Psoas muscle (tissue), 8 donors: ENCODE results near the gene PAM. TPM values are rescaled to one million over a fixed set of nuclear protein-coding genes. Genes with fewer than 3 reads are reported as not detected.

Experiments
- ATAC-seq, 4 donors: fragments of 200-7000 bp; cut with Tn5 transposase; one replicate each; pipeline ENCODE4 v1.9.1; 2020; ENCODE audit warnings: moderate library complexity in 3 of 4, mild to moderate bottlenecking in 2 of 4
- DNase-seq, 2 donors: peaks; one replicate each; pipeline ENCODE4 v3.0.0-alpha.2; 2020
- H3K27ac ChIP-seq: fragments of 200-600 bp; one replicate; pipeline ENCODE4 v1.8.0; 2022
- H3K27me3 ChIP-seq, 3 donors: fragments of 200-600 bp in 1 of 3; one replicate each; pipeline versions ENCODE4 v1.6.1 to v1.8.0; 2013 to 2022; ENCODE audit warnings: low read length in 2 of 3, mild to moderate bottlenecking in 2 of 3, moderate library complexity in 1 of 3; ENCODE audit not compliant: insufficient read depth in 3 of 3
- H3K36me3 ChIP-seq, 2 donors: fragments of 200-600 bp in 1 of 2; one replicate each; pipeline versions ENCODE4 v1.6.1 to v1.8.0; 2013 to 2022; ENCODE audit warnings: low read depth in 1 of 2, mild to moderate bottlenecking in 1 of 2, moderate library complexity in 1 of 2; ENCODE audit not compliant: insufficient read depth in 1 of 2
- H3K4me1 ChIP-seq: fragments of 200-600 bp; one replicate; pipeline ENCODE4 v1.8.0; 2022
- H3K4me3 ChIP-seq: fragments of 200-600 bp; one replicate; pipeline ENCODE4 v1.8.0; 2022; ENCODE audit warnings: mild to moderate bottlenecking
- H3K9me3 ChIP-seq: fragments of 200-600 bp; one replicate; pipeline ENCODE4 v1.8.0; 2022
- WGBS, 3 donors: extraction: QIAGEN DNeasy Blood & Tissue Kit; methylation state at CpG; one replicate each; pipeline versions ENCODE4 v1.1.6 to v1.1.7; 2013; 5-methylcytosine and 5-hydroxymethylcytosine counted together
- intact Hi-C, 2 donors: fragments of 100-400 bp; cut with DNase I; formaldehyde crosslinking; loops; one replicate each; pipeline versions ENCODE4 v1.11.0 to v1.14.2; 2022
- polyA plus RNA-seq, 3 donors: library from polyadenylated mRNA; stranded (reverse); fragments of 200-250 nt; gene quantifications; one replicate each; pipeline ENCODE4 v1.2.3, GENCODE V29; 2013
- total RNA-seq, 4 donors: library from RNA; stranded (reverse); fragmentation: NEBNext Ultra II Directional in 2 of 4; extraction: Animal tissue kit (Norgen Biotek cat#: 25700) in 2 of 4; gene quantifications; one replicate each; pipeline versions ENCODE4 v1.2.1 to v1.2.4, GENCODE V29; 2021 to 2023
- TF ChIP-seq, protein P1 (sequence below): fragments of 200-600 bp; IDR thresholded peaks from one replicate; pipeline ENCODE4 v1.8.0; 2022; ENCODE audit warnings: antibody characterized with exemption
- donor health status: healthy with polysubstance abuse.
- donor health status: DM: no; HTN: no; CAD: no; lungs with moderate emphysema.
- donor health status: Bipolar disorder and iron deficiency.
- donor health status: healthy.
- donor health status: DM: yes; HTN: yes; CAD: no.
- donor health status: DM: no; HTN: no; CAD: no.
- donor health status: DM: no; HTN: no; CAD: no.
- donor health status: DM: yes; HTN: yes; CAD: no.

PAM gene
- total and polyA plus RNA-seq, 7 donors, result 29.5 to 279 (median 191) TPM

DNA sequence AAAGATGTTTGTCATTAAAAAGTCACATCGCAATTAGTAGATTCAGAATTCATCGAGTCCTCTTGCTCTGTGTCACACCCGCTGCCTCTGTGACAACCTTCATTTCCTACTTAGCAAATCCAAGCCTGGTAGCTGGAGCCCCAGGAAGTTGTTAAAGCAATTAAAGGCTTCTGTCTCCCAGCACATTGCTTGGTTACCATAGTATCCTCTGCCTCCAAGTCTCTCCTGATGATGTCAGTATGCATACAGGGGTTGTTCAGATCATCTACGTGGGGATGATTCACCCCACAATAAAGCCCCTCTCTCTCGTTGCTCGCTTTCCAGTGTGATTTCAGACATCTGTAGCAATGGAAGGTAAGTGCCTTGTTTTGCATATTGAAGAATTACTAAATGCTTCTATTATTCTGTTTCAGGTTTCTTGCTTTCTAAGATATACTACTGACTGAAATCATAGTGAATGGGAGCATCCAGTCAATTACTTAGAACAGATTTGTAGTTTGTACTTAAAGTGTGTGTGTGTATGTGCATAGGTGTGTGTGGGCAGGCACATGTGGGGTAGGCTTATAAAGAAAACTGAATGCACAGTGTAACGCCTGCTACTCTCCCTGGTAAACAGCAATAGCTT lies 52.9 kb downstream of the PAM start:
- Histone ChIP-seq H3K4me3 (no peak overlapping the region), H3K4me1 (peaks cover 56% of the 10 kb centered on the region), H3K36me3 (no peaks in the 10 kb centered on the region), H3K27ac (peak overlapping the region; percentile 11), H3K27me3 (no peaks in the 10 kb centered on the region), H3K9me3 (no peaks in the 10 kb centered on the region)
- WGBS, 3 donors, result 61 to 76% (median 64%) methylated on average over 7 of the region's 7 CpGs
- TF ChIP-seq, protein P1, sequence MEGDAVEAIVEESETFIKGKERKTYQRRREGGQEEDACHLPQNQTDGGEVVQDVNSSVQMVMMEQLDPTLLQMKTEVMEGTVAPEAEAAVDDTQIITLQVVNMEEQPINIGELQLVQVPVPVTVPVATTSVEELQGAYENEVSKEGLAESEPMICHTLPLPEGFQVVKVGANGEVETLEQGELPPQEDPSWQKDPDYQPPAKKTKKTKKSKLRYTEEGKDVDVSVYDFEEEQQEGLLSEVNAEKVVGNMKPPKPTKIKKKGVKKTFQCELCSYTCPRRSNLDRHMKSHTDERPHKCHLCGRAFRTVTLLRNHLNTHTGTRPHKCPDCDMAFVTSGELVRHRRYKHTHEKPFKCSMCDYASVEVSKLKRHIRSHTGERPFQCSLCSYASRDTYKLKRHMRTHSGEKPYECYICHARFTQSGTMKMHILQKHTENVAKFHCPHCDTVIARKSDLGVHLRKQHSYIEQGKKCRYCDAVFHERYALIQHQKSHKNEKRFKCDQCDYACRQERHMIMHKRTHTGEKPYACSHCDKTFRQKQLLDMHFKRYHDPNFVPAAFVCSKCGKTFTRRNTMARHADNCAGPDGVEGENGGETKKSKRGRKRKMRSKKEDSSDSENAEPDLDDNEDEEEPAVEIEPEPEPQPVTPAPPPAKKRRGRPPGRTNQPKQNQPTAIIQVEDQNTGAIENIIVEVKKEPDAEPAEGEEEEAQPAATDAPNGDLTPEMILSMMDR, result no peak
- intact Hi-C loops, result no loop called here
- DNase-seq, result no peak
- ATAC-seq, result peak in 2 of 4 donors; percentile 23 to 24

DNA sequence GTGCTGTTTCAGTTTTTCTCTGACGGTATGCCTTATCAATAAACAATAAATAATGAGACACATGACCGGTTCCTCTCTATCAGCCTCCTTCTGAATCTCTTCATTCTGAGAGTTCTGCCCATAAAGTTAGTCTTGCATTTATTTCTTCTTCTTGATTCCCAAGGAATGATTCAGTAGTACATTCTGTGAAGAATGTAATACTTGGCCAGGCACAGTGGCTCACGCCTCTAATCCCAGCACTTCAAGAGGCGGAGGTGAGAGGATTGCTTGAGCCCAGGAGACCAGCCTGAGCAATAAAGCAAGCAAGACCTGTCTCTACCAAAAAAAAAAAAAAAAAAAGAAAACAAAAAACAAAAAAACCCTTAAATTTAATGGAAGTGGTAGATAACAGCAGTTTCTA lies 53.9 kb downstream of the PAM start:
- peak overlapping the region; percentile 14 for H3K4me3 ChIP-seq
- peak in 2 of 4 donors; percentile 80 to 81 for ATAC-seq
- no peak for DNase-seq
- H3K36me3 ChIP-seq, result no peaks in the 10 kb centered on the region
- TF ChIP-seq, protein P1, result no peak
- WGBS, 3 donors, result 48 to 92% (median 78%) methylated on average over 4 of the region's 4 CpGs
- intact Hi-C loops, result no loop called here
- no peaks in the 10 kb centered on the region for H3K27me3 ChIP-seq
- peaks cover 56% of the 10 kb centered on the region for H3K4me1 ChIP-seq
- no peak overlapping the region for H3K27ac ChIP-seq
- no peaks in the 10 kb centered on the region for H3K9me3 ChIP-seq

DNA sequence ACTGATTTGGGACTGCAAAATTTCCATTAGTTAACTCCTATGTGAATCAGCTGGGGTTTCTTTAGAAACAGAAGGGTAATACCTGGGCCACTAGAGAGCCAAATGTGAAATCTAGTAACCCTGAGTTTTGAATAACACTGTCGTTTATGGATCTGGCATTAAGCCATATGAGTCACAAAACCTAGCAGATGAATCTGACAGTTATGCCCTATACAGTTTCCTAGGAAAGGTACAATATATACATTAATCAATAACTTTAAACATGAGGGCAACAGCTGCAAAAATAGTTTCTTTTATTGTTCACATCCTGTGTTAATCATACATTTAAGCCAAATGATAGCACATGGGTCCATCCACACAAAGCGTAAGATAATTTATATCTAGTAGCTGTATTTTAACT lies 56.9 kb downstream of the PAM start:
- intact Hi-C loops, result loop anchor here in 1 of 2 donors (5.0 kb wide), 1 partner anchor 45 kb away; no protein-coding TSS in a partner anchor
- peak; percentile 51 to 79 (median 67) for ATAC-seq
- no peaks in the 10 kb centered on the region for H3K9me3 ChIP-seq
- no peaks in the 10 kb centered on the region for H3K36me3 ChIP-seq
- WGBS, 3 donors, result 38 to 45% (median 44%) methylated on average over 2 of the region's 2 CpGs
- H3K27me3 ChIP-seq, result no peaks in the 10 kb centered on the region
- TF ChIP-seq, protein P1, result no peak
- no peak overlapping the region for H3K4me3 ChIP-seq
- H3K4me1 ChIP-seq, result peaks cover 57% of the 10 kb centered on the region
- DNase-seq, result no peak
- H3K27ac ChIP-seq, result peak overlapping the region; percentile 30

DNA sequence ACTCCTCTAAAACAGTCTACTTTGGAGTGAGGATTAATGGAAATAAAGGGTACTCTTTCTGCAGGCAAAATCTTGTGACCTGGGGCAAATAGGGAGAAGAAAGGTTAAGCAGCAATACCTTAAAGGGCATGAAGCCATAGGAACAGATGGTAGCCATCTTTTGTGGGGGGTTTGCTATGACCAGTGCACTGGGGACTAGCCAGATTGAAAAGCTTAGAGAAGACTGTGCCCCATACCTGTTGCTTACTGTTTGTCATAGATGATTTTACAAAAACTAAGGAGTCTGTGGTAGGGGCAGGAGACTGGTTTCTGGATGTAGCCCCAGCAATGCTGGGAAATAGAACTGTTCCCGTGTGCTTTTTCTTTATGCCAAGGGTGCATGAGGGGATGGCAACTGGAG lies 58.6 kb downstream of the PAM start:
- DNase-seq (no peak), ATAC-seq (no peak)
- TF ChIP-seq, protein P1, result no peak
- H3K36me3 ChIP-seq, result no peaks in the 10 kb centered on the region
- 16 to 25% (median 23%) methylated on average over 1 of the region's 1 CpG for WGBS, 3 donors
- no peaks in the 10 kb centered on the region for H3K9me3 ChIP-seq
- H3K27ac ChIP-seq, result no peak overlapping the region
- no peaks in the 10 kb centered on the region for H3K27me3 ChIP-seq
- intact Hi-C loops, result loop anchor here in 1 of 2 donors (5.0 kb wide), 1 partner anchor 44 kb away; no protein-coding TSS in a partner anchor
- H3K4me3 ChIP-seq, result no peak overlapping the region
- peaks cover 54% of the 10 kb centered on the region for H3K4me1 ChIP-seq

DNA sequence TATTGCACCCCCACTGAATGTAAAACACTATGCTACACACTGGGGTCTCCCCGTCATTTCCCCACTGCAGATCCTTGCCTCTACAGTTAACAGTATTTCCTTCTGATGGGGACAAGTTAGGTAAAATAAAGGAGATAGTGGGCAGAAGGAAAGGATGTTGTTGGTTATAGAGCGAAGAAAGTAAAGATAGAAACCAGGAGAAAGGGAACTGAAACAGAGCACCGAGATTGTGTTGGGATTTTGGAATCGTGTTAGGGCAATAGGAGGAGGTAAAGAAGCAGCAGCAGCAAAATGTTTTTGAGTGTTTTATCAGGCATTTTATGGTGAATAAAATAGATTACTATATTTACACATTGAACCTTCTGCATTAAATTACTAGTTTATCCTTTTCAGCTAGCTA lies 60.0 kb downstream of the PAM start:
- intact Hi-C loops, result no loop called here
- DNase-seq (no peak), ATAC-seq (no peak)
- peaks cover 55% of the 10 kb centered on the region for H3K4me1 ChIP-seq
- TF ChIP-seq, protein P1, result no peak
- no peak overlapping the region for H3K4me3 ChIP-seq
- H3K9me3 ChIP-seq, result no peaks in the 10 kb centered on the region
- no peaks in the 10 kb centered on the region for H3K36me3 ChIP-seq
- no peak overlapping the region for H3K27ac ChIP-seq
- H3K27me3 ChIP-seq, result no peaks in the 10 kb centered on the region
- WGBS, 3 donors, result 68 to 86% (median 80%) methylated on average over 4 of the region's 4 CpGs
